Right cardiac atrium (tissue), 5 donors: Measurements from ENCODE around the gene AUP1. TPM values are rescaled to one million over a fixed set of nuclear protein-coding genes. Genes with fewer than 3 reads are reported as not detected.
A peak's percentile ranks its signal among the peaks of the same experiment; 100 is the strongest.

Source experiments
- ATAC-seq, 2 donors: fragments of 200-7000 bp; cut with Tn5 transposase; one replicate each; pipeline versions ENCODE4 v1.8.0 to v1.9.1; 2020; ENCODE audit warnings: moderate library complexity in 2 of 2, mild to moderate bottlenecking in 1 of 2
- DNase-seq, 3 donors: peaks; one replicate each; pipeline ENCODE4 v3.0.0-alpha.2; 2020
- H3K27ac ChIP-seq: one replicate; pipeline ENCODE4 v1.5.1; 2013; ENCODE audit warnings: mild to moderate bottlenecking, low read length, control low read depth, moderate library complexity
- H3K27me3 ChIP-seq: one replicate; pipeline ENCODE4 v1.6.1; 2013; ENCODE audit not compliant: control insufficient read depth, insufficient read depth
- H3K4me1 ChIP-seq: one replicate; pipeline ENCODE4 v1.6.1; 2013; ENCODE audit warnings: low read length; ENCODE audit not compliant: control insufficient read depth, insufficient read depth
- H3K4me3 ChIP-seq: one replicate; pipeline ENCODE4 v1.5.1; 2013; ENCODE audit warnings: low read length, control low read depth
- H3K9me3 ChIP-seq: one replicate; pipeline ENCODE4 v1.6.1; 2013; ENCODE audit warnings: low read length; ENCODE audit not compliant: control insufficient read depth
- WGBS: extraction: QIAGEN DNeasy Blood & Tissue Kit; methylation state at CpG from one replicate; pipeline ENCODE4 v1.1.7; 2013; 5-methylcytosine and 5-hydroxymethylcytosine counted together
- intact Hi-C, 4 donors: fragments of 100-400 bp; cut with DNase I; formaldehyde crosslinking; loops; one replicate each; pipeline versions ENCODE4 v1.11.0 to v1.14.0; 2022 to 2023
- polyA plus RNA-seq: library from polyadenylated mRNA; stranded (reverse); fragments of 200-250 nt; gene quantifications from one replicate; pipeline ENCODE4 v1.2.3, GENCODE V29; 2013
- total RNA-seq, 4 donors: library from RNA; stranded (reverse); fragmentation: NEBNext Ultra II Directional; extraction: Animal tissue kit (Norgen Biotek cat#: 25700); gene quantifications; one replicate each; pipeline ENCODE4 v1.2.1, GENCODE V29; 2021
- donor health status: healthy with polysubstance abuse.
- donor health status: DM: no; HTN: yes; CAD: no.
- donor health status: DM: no; HTN: no; CAD: no.
- donor health status: DM: no; HTN: yes; CAD: no; lungs with severe emphysema.
- donor health status: DM: yes; HTN: yes; CAD: no.

The AUP1 gene
- total and polyA plus RNA-seq, 5 donors = 52.3 to 75.3 (median 63.6) TPM

DNA sequence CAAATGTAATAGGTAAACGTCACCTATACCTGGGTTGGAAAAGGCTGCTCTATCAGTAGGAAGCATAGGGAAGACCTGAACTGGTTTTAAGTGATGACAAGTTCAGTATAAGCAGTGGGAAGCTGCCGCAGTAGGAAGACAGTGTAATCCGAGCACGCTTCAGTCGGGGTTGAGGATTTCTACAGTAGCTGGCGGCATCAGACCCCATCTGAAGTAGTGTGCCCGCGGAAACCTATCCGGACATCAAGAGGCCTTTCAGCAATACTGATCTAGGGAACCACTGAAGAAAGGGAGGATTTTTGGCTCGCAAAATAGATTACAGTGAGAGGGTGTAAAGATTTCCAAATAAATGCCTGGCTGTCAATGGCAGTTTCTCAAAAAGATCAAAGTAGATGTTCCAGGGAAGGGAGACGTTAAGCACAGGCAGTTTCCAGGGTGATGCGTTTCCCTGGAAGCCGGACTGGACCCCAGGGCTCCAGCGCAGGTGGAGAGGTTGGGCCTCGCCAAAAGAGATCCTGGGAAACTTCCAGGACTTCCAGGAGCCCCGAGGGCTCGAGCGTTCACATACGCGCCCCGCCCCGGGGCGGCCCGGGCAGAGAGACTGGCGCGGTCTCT lies 18.9 kb upstream of the AUP1 start:
- peak overlapping the region; percentile 73 for H3K27ac ChIP-seq
- no peak for DNase-seq
- H3K9me3 ChIP-seq = no peaks in the 10 kb centered on the region
- no peaks in the 10 kb centered on the region for H3K4me1 ChIP-seq
- intact Hi-C loops = no loop called here
- ATAC-seq = peak; percentile 13 to 20
- 13% methylated on average over 26 of the region's 26 CpGs for WGBS
- peak overlapping the region; percentile 50 for H3K4me3 ChIP-seq
- H3K27me3 ChIP-seq = no peaks in the 10 kb centered on the region

DNA sequence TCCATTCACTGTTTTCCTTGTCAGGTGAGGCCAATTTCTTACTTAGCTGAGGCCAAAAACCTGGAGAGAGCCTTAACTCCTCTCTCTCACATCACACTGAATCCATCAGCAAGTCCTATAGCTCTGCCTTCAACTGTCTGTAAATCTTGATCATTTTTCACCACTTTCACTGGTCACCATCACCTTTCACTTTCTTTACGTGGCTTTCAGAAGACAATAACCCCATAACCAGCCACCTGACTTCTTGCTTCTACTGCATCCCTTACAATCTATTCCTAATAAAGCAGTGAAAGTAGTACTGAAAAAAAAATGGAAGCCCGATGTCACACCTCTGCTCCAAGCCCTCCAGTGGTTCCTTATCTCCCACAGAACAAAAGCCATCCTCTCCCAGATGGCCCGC lies 16.5 kb upstream of the AUP1 start:
- Histone ChIP-seq H3K27me3 (no peaks in the 10 kb centered on the region), H3K4me3 (no peak overlapping the region), H3K27ac (no peak overlapping the region), H3K9me3 (no peaks in the 10 kb centered on the region), H3K4me1 (no peaks in the 10 kb centered on the region)
- WGBS = 80% methylated on average over 3 of the region's 3 CpGs
- ATAC-seq (no peak), DNase-seq (no peak)
- intact Hi-C loops = no loop called here

DNA sequence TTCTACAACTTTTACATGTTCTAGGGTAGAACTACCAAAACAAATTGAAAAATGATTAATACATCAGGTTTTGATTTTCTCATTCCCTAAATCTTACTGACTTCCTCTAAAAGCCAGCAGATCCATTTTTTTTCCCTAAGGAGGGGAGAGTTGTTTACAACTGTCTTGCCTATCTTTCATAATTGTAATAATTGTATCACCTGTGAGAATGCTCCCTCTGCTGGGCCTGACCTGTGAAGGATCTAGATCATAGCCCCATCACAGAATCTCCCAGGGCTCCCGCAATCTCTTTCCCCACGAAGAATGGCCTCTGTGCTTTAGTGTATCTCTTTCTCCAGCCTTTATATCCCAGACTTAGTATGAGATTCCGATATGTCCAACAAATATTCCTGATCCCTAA lies 15.1 kb upstream of the AUP1 start:
- ATAC-seq (no peak), DNase-seq (no peak)
- Histone ChIP-seq H3K4me1 (no peaks in the 10 kb centered on the region), H3K4me3 (no peak overlapping the region), H3K27me3 (no peaks in the 10 kb centered on the region), H3K27ac (no peak overlapping the region), H3K9me3 (no peaks in the 10 kb centered on the region)
- intact Hi-C loops = no loop called here
- WGBS = 86% methylated on average over 3 of the region's 3 CpGs

GRCh38 chr2:74542978-74543377 lies 13.5 kb upstream of the AUP1 start:
- ATAC-seq (no peak), DNase-seq (no peak)
- no peaks in the 10 kb centered on the region for H3K4me1 ChIP-seq
- no peak overlapping the region for H3K27ac ChIP-seq
- no peaks in the 10 kb centered on the region for H3K27me3 ChIP-seq
- 67% methylated on average over 1 of the region's 1 CpG for WGBS
- intact Hi-C loops = no loop called here
- no peaks in the 10 kb centered on the region for H3K9me3 ChIP-seq
- no peak overlapping the region for H3K4me3 ChIP-seq

DNA sequence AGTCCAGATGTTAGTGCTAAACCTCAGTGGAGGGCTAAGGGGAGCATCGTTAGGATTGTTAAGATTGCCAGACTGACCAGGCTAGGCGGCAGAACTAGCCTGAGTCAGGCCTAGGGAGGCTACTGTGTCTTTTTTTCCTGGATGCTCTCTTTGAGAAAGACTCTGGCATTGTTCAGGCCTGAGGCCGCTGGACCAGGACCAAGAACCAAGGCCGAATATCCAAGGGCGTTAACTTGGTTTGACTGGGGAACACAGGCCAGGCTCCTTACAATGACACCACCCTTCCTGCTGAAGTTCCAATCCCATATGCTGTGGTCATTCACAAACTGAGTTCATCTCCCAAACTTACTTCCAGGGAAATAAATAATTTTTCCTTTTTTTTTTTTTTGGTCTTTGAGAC lies 10.8 kb upstream of the AUP1 start:
- ATAC-seq (peak; percentile 82 to 96), DNase-seq (peak; percentile 82 to 91 (median 85))
- Histone ChIP-seq H3K9me3 (no peaks in the 10 kb centered on the region), H3K27ac (peak overlapping the region; percentile 74), H3K4me3 (no peak overlapping the region), H3K27me3 (no peaks in the 10 kb centered on the region), H3K4me1 (no peaks in the 10 kb centered on the region)
- intact Hi-C loops = no loop called here
- 54% methylated on average over 5 of the region's 5 CpGs for WGBS

DNA sequence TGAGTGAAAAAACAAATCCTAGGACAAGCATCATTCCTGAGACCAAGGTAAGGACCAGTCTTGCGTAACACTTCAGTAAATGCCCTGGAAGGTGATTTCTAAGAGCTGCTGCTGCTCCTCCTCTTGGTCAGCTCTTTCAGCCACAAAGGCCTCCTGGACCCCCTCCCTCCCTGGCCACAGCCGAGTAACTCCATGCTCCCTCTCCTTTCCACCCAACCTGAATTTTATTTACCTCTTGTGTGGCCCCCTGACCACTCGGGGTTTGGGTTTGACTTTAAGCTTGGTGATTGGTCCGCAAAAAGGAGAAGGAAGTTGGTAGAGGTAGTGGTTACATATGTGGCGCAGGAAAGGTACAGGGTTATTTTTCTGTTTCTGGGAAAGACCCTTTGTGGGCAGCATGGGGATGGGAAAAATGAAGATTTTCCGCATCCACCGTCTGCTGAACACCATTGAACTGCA lies 9.4 kb upstream of the AUP1 start:
- ATAC-seq = no peak
- Histone ChIP-seq H3K27ac (no peak overlapping the region), H3K27me3 (no peaks in the 10 kb centered on the region), H3K9me3 (no peaks in the 10 kb centered on the region), H3K4me1 (no peaks in the 10 kb centered on the region), H3K4me3 (no peak overlapping the region)
- 75% methylated on average over 7 of the region's 7 CpGs for WGBS
- DNase-seq = no peak
- intact Hi-C loops = loop anchor here in 1 of 4 donors (10.0 kb wide), 1 partner anchor 46 kb away; no protein-coding TSS in a partner anchor

DNA sequence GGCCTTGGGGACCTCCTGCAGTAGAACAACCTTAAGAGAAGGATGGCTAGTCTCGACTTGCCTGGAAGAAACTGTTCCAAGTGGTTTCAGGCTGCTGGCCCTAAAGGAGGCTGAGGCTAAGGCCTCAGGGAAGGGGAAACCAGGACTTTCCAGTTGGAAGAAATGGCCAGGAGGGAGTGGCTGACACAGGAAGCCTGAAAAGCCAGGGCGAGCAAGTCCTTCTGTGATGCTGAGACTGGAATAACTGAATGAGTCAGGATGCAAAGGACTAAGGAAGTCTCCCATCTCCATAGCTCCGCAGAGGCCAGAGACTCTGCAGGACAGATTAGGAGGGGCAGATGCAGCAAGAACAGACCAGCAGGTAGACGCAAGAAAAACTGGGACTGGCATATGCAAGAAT lies 7.6 kb upstream of the AUP1 start:
- H3K4me3 ChIP-seq = no peak overlapping the region
- intact Hi-C loops = loop anchor here in 1 of 4 donors (10.0 kb wide), 1 partner anchor 48 kb away; no protein-coding TSS in a partner anchor
- H3K27me3 ChIP-seq = no peaks in the 10 kb centered on the region
- WGBS = 62% methylated on average over 4 of the region's 4 CpGs
- no peaks in the 10 kb centered on the region for H3K9me3 ChIP-seq
- no peaks in the 10 kb centered on the region for H3K4me1 ChIP-seq
- DNase-seq (no peak), ATAC-seq (no peak)
- no peak overlapping the region for H3K27ac ChIP-seq

DNA sequence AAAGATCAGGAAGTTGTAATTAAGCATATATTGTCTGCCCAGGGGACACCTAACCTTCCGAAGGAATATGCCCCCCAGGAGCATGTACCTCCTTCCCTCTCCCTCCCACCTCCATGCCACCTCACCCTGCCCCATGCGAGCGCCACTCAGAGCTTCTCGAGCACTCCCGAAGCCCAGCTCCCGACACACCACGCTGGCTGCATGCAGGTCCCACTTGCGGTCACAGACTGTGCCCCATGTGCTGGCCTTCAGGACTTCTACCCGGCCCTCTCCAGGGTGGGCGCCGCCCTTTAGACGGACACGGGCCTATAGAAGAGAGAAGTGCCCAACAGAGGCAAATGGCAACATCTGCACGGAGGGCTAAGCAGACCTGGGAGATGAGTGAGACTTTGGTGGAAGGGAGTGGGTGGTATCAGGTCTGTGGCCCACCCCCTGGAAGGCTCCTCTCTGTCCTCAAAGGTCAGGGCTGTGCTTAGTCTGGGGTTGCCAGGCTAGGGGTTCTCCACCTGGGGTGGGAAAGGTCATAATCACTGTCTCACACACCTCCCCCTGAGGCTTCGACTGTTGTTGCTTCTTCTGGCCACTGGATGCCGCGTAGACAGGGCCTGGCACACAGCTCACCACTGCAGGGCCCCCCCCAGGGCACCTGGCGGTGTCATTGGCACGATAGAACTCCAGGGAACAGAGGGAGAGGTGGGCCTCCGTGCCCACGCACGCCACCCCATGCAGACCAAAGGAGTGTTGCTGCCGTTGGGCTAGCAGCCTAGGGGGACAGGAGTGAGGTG lies 6.9 kb upstream of the AUP1 start:
- ATAC-seq (no peak), DNase-seq (no peak)
- no peaks in the 10 kb centered on the region for H3K9me3 ChIP-seq
- H3K4me3 ChIP-seq = no peak overlapping the region
- H3K27me3 ChIP-seq = no peaks in the 10 kb centered on the region
- H3K4me1 ChIP-seq = peaks cover 3% of the 10 kb centered on the region
- no peak overlapping the region for H3K27ac ChIP-seq
- intact Hi-C loops = loop anchor here in 1 of 4 donors (10.0 kb wide), 1 partner anchor 48 kb away; no protein-coding TSS in a partner anchor
- 84% methylated on average over 23 of the region's 23 CpGs for WGBS

- ATAC-seq (no peak), DNase-seq (no peak)
- Histone ChIP-seq H3K27me3 (no peaks in the 10 kb centered on the region), H3K27ac (no peak overlapping the region), H3K4me3 (no peak overlapping the region), H3K9me3 (no peaks in the 10 kb centered on the region), H3K4me1 (peaks cover 3% of the 10 kb centered on the region)
- 90% methylated on average over 10 of the region's 10 CpGs for WGBS
- intact Hi-C loops = loop anchor here in 1 of 4 donors (10.0 kb wide), 1 partner anchor 49 kb away; no protein-coding TSS in a partner anchor
Observed at GRCh38 chr2:74535440-74535965, 6.0 kb upstream of the AUP1 start.

DNA sequence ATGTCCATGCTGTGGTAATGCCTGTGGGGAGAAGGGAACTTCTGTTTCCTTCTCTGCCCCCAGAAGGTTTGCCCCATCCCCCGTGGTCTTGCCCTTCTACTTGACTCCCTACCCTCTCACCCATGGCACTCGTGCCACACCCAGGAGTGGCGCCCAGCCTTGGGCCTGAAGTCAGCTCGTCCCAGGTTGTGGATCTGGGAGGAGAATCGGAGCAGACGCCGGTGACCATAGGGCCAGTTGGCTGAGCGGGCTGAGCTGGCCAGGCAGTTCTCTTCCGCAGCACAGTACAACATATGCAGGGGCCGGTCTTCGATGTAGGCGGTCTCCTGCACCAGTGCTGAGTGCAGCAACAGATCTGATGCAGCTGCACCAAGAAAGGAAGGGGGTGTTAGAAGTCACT lies 4.9 kb upstream of the AUP1 start:
- ATAC-seq = no peak
- no peak for DNase-seq
- intact Hi-C loops = loop anchor here in 1 of 4 donors (10.0 kb wide), 1 partner anchor 50 kb away; no protein-coding TSS in a partner anchor
- Histone ChIP-seq H3K9me3 (no peaks in the 10 kb centered on the region), H3K27ac (no peak overlapping the region), H3K27me3 (no peaks in the 10 kb centered on the region), H3K4me3 (no peak overlapping the region), H3K4me1 (peaks cover 3% of the 10 kb centered on the region)
- WGBS = 79% methylated on average over 12 of the region's 12 CpGs

- WGBS = 79% methylated on average over 4 of the region's 4 CpGs
- Histone ChIP-seq H3K4me1 (peaks cover 3% of the 10 kb centered on the region), H3K4me3 (no peak overlapping the region), H3K9me3 (no peaks in the 10 kb centered on the region), H3K27me3 (no peaks in the 10 kb centered on the region), H3K27ac (no peak overlapping the region)
- intact Hi-C loops = loop anchor here in 1 of 4 donors (10.0 kb wide), 1 partner anchor 51 kb away; no protein-coding TSS in a partner anchor
- DNase-seq (no peak), ATAC-seq (no peak)
Observed at GRCh38 chr2:74533464-74533863, 4.0 kb upstream of the AUP1 start.
